Prostate gland (tissue), 2 donors: Measurements from ENCODE around the gene TNNT2. TPM values are rescaled to one million over a fixed set of nuclear protein-coding genes. Genes with fewer than 3 reads are reported as not detected.

Experiments
- DNase-seq: peaks from one replicate; pipeline ENCODE4 v3.0.0-alpha.2; 2019; ENCODE audit warnings: low spot score
- H3K27ac ChIP-seq, 2 donors: fragments of 200-600 bp; sonication (generic); 2 replicates each; pipeline ENCODE4 v1.5.1; 2017 to 2019
- H3K27me3 ChIP-seq: fragments of 200-600 bp; sonication (generic); replicated peaks from 2 replicates; pipeline ENCODE4 v1.5.1; 2019; ENCODE audit not compliant: insufficient read depth
- H3K36me3 ChIP-seq, 2 donors: fragments of 200-600 bp; sonication (generic); 1 replicate in 1 of 2; 2 replicates in 1 of 2; pipeline versions ENCODE4 v1.5.1 to v1.8.1; 2017 to 2019
- H3K4me1 ChIP-seq: fragments of 200-600 bp; sonication (generic); replicated peaks from 2 replicates; pipeline ENCODE4 v1.5.1; 2019
- H3K4me3 ChIP-seq, 2 donors: fragments of 200-600 bp; sonication (generic); 2 replicates each; pipeline ENCODE4 v1.5.1; 2017 to 2019
- H3K9me3 ChIP-seq: fragments of 200-600 bp; sonication (generic); 2 replicates; pipeline ENCODE4 v1.5.1; 2017
- POLR2A ChIP-seq: fragments of 450-650 bp; IDR thresholded peaks from one replicate; pipeline ENCODE4 v1.6.1; 2016; ENCODE audit warnings: antibody characterized with exemption, mild to moderate bottlenecking
- POLR2AphosphoS5 ChIP-seq: sonication (generic); formaldehyde crosslinking; IDR thresholded peaks from one replicate; pipeline ENCODE4 v1.6.1; 2017; ENCODE audit warnings: antibody characterized with exemption
- WGBS: methylation state at CpG from one replicate; pipeline ENCODE4 v1.1.5; 2018; 5-methylcytosine and 5-hydroxymethylcytosine counted together
- intact Hi-C: fragments of 100-400 bp; cut with DNase I; formaldehyde crosslinking; loops from one replicate; pipeline ENCODE4 v1.14.2; 2022
- total RNA-seq, 2 donors: library from RNA; depleted of rRNA; stranded (reverse); fragments of >200 nt; gene quantifications; one replicate each; pipeline ENCODE4 v1.1.0, GENCODE V29; 2016
- TF ChIP-seq, protein P1 (sequence below), 4 experiments: fragments of 200-600 bp in 2 of 4; fragments of 450-650 bp in 2 of 4; sonication (generic) in 2 of 4; IDR thresholded peaks; 1 replicate in 3 of 4; 2 replicates in 1 of 4; pipeline ENCODE4 v1.5.1; 2016 to 2019; ENCODE audit warnings: antibody characterized with exemption in 4 of 4, mild to moderate bottlenecking in 2 of 4, moderate library complexity in 2 of 4

The TNNT2 gene
- total RNA-seq, 2 donors from 2014 or later = 2.2 to 3.5 TPM

DNA sequence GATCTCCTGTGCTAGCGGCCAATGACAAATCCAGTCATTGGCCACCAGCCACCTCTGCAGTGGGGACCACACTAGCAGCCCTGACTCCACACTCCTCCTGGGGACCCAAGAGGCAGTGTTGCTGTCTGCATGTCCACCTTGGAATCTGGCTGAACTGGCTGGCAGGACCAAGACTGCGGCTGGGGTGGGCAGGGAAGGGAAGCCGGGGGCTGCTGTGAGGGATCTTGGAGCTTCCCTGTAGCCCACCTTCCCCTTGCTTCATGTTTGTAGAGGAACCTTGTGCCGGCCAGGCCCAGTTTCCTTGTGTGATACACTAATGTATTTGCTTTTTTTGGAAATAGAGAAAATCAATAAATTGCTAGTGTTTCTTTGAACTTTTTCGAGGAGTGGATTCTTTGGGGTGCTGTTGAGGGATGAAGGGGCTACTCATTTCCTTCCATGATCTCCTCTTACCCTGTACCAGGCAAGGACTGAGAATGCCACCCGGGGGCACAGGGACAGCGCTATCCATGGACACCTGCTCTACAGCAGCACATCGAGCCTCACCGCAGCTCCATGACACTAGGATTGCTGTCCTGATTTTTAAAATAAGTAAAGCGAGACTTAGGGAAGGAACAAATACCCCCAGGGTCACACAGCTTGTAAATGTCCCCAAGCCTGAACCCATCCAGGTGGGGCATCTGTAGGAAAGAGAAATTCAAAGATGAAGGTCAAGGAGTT is 44.7 kb downstream of the TNNT2 start:
- Histone ChIP-seq H3K9me3 (no peaks in the 10 kb centered on the region), H3K4me3 (no peak overlapping the region), H3K4me1 (no peaks in the 10 kb centered on the region), H3K36me3 (no peaks in the 10 kb centered on the region), H3K27ac (no peak overlapping the region), H3K27me3 (no peaks in the 10 kb centered on the region)
- intact Hi-C loops = no loop called here
- TF ChIP-seq, protein P1, sequence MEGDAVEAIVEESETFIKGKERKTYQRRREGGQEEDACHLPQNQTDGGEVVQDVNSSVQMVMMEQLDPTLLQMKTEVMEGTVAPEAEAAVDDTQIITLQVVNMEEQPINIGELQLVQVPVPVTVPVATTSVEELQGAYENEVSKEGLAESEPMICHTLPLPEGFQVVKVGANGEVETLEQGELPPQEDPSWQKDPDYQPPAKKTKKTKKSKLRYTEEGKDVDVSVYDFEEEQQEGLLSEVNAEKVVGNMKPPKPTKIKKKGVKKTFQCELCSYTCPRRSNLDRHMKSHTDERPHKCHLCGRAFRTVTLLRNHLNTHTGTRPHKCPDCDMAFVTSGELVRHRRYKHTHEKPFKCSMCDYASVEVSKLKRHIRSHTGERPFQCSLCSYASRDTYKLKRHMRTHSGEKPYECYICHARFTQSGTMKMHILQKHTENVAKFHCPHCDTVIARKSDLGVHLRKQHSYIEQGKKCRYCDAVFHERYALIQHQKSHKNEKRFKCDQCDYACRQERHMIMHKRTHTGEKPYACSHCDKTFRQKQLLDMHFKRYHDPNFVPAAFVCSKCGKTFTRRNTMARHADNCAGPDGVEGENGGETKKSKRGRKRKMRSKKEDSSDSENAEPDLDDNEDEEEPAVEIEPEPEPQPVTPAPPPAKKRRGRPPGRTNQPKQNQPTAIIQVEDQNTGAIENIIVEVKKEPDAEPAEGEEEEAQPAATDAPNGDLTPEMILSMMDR (IDR thresholded peaks at IDR 0.05) = no peak
- TF ChIP-seq POLR2AphosphoS5 (no peak), POLR2A (no peak)
- DNase-seq = no peak
- 90% methylated on average over 10 of the region's 10 CpGs for WGBS

DNA sequence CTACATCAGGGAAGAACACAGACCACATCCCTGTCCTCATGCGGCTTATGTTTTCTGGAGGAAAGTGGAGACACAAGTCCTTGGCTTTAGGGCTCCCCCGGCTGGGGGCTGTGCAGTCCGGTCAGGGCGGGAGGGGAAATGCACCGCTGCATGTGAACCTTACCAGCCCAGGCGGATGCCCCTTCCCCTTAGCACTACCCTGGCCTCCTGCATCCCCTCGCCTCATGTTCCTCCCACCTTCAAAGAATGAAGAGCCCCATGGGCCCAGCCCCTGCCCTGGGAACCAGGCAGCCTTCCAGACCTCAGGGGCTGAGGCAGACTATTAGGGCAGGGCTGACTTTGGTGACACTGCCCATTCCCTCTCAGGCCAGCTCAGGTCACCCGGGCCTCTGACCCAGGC is 45.5 kb downstream of the TNNT2 start:
- TF ChIP-seq, protein P1 (IDR thresholded peaks at IDR 0.05) = no peak
- TF ChIP-seq POLR2AphosphoS5 (no peak), POLR2A (no peak)
- WGBS = 93% methylated on average over 8 of the region's 8 CpGs
- Histone ChIP-seq H3K4me1 (no peaks in the 10 kb centered on the region), H3K4me3 (no peak overlapping the region), H3K36me3 (no peaks in the 10 kb centered on the region), H3K27me3 (no peaks in the 10 kb centered on the region), H3K9me3 (no peaks in the 10 kb centered on the region), H3K27ac (no peak overlapping the region)
- intact Hi-C loops = no loop called here
- DNase-seq = no peak

DNA sequence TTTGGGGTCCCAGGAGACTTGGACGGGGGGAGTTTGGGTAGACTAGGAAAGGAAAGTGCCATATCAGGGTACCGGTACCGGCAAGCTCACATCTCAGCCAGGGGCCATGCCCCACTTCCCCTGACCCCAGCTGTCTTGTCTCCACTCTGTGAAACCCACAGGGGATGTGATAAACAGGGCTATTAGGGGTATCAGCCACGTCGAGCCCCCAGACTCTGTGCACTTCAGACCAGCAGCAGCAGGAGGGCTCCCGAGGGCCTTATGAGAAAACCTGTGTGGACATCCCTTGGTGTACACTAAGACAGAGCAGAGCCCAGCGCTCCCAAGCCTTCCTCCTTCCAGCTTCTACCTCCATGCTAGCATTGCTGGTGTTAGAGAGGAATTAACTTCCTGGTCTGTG is 46.3 kb downstream of the TNNT2 start:
- Histone ChIP-seq H3K36me3 (no peaks in the 10 kb centered on the region), H3K27ac (no peak overlapping the region), H3K4me3 (no peak overlapping the region), H3K4me1 (no peaks in the 10 kb centered on the region), H3K9me3 (no peaks in the 10 kb centered on the region), H3K27me3 (no peaks in the 10 kb centered on the region)
- TF ChIP-seq POLR2A (no peak), POLR2AphosphoS5 (no peak)
- TF ChIP-seq, protein P1 (IDR thresholded peaks at IDR 0.05) = no peak
- DNase-seq = no peak
- intact Hi-C loops = no loop called here
- WGBS = 90% methylated on average over 7 of the region's 7 CpGs

DNA sequence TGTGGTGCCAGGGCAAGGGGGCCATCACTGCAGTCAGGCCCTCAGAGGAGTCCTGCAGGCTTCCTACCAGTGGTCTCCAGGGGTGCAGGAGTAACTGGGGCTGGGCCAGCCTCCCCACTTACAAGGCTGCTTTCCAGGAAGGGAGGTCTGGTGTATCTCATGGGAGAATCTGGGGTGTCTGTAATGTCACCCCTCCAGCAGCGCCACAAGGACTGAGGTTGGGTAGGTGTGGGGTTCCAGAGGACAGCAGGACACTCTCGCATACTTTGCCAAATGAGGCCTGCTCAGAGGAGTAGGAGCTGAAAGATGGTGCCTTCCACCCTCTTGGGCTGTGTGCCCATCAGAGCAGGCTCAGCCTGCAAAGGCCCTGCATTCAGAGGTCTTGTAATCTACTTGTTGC is 46.9 kb downstream of the TNNT2 start:
- Histone ChIP-seq H3K27me3 (no peaks in the 10 kb centered on the region), H3K9me3 (no peaks in the 10 kb centered on the region), H3K4me1 (no peaks in the 10 kb centered on the region), H3K27ac (no peak overlapping the region), H3K4me3 (no peak overlapping the region), H3K36me3 (no peaks in the 10 kb centered on the region)
- WGBS = 100% methylated on average over 2 of the region's 2 CpGs
- no peak for DNase-seq
- intact Hi-C loops = no loop called here
- TF ChIP-seq POLR2A (no peak), POLR2AphosphoS5 (no peak)
- TF ChIP-seq, protein P1 (IDR thresholded peaks at IDR 0.05) = no peak

DNA sequence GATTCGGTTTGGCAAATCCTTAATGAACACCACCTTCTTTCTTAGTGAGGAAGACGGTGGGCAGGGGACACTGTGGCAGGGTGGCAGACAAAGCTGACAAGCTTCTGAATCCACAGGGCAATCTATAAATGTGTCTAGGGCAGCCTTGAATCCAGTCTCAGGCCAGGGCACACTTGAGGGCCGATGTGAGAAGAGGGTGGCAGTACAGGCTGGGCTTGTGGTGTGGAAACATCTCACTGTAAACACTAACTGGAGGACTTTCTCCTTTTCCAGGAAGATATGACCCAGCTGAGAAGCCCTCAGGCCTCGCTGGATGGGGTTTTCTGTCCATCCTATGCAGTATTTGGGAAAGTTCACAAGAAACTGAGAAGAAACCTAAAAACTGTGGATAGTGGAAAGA is 47.7 kb downstream of the TNNT2 start:
- TF ChIP-seq POLR2AphosphoS5 (no peak), POLR2A (no peak)
- TF ChIP-seq, protein P1 (IDR thresholded peaks at IDR 0.05) = no peak
- WGBS = 78% methylated on average over 4 of the region's 4 CpGs
- Histone ChIP-seq H3K4me1 (no peaks in the 10 kb centered on the region), H3K4me3 (no peak overlapping the region), H3K36me3 (peaks cover 0 to 7% of the 10 kb centered on the region in 2 donors), H3K9me3 (no peaks in the 10 kb centered on the region), H3K27ac (no peak overlapping the region), H3K27me3 (no peaks in the 10 kb centered on the region)
- DNase-seq = no peak
- intact Hi-C loops = no loop called here
